Measurements from ENCODE around the gene IFNB1. TPM values are rescaled to one million over a fixed set of nuclear protein-coding genes. Genes with fewer than 3 reads are reported as not detected.

IFNB1 gene
- total RNA-seq, 1 donor from 2014 or later = not detected

DNA sequence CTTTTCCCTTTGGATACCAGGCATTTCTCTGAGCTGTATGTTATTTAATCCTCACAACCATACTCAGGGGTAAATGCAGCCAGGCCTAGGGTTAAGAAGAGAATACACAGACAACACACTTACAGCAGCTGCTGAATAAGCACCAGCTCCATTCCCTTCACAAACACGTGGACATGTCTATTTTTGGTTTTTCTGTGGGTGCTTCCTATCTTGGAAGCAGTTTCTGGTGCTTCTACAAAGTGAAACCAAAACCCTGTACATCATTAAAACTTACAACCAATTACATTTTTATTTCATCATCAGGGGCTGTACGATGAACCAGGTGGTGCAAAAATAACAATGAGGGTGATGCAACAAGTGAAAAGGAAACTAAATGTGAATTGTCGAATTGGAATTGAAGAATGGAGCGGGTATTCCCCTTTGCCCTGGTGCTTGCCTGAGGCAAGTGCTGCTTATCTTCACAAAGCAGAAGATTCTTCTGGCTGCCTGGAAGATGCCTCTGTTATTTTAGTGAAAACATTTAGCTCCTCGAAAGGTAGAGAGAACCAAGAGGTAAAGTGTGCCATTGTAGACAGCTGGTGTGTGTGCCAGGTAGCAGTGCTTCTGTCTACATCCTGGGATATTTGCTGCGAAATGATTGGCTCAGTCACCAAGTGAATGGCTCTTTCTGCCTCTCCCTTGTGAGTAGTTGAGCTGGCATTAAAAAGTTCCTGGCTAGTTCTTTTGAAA lies 18.6 kb upstream of the IFNB1 start:
- no peaks in the 10 kb centered on the region for H3K79me2 ChIP-seq (ENCODE audit: low read depth)
- H3K4me2 ChIP-seq = no peak overlapping the region
- H3K27ac ChIP-seq = no peak overlapping the region
- DNase-seq (ENCODE audit: low spot score) = no peak
- no peaks in the 10 kb centered on the region for H3K27me3 Mint-ChIP-seq (ENCODE audit: insufficient read depth, low read depth)
- H3K4me3 Mint-ChIP-seq = no peak overlapping the region
- H3K4me1 ChIP-seq = no peaks in the 10 kb centered on the region
- H3K4me1 Mint-ChIP-seq = no peaks in the 10 kb centered on the region
- no peaks in the 10 kb centered on the region for H3K27me3 ChIP-seq
- TF ChIP-seq EZH2phosphoT487 (IDR thresholded peaks at IDR 0.05) = no peak
- TF ChIP-seq, protein P1, sequence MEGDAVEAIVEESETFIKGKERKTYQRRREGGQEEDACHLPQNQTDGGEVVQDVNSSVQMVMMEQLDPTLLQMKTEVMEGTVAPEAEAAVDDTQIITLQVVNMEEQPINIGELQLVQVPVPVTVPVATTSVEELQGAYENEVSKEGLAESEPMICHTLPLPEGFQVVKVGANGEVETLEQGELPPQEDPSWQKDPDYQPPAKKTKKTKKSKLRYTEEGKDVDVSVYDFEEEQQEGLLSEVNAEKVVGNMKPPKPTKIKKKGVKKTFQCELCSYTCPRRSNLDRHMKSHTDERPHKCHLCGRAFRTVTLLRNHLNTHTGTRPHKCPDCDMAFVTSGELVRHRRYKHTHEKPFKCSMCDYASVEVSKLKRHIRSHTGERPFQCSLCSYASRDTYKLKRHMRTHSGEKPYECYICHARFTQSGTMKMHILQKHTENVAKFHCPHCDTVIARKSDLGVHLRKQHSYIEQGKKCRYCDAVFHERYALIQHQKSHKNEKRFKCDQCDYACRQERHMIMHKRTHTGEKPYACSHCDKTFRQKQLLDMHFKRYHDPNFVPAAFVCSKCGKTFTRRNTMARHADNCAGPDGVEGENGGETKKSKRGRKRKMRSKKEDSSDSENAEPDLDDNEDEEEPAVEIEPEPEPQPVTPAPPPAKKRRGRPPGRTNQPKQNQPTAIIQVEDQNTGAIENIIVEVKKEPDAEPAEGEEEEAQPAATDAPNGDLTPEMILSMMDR (IDR thresholded peaks at IDR 0.05) = no peak
- no peak for TF ChIP-seq EZH2 (IDR thresholded peaks at IDR 0.05)
- no peaks in the 10 kb centered on the region for H4K20me1 ChIP-seq (ENCODE audit: low read depth)
- H3K4me3 ChIP-seq = no peak overlapping the region
- no peaks in the 10 kb centered on the region for H3K36me3 ChIP-seq
- no peak overlapping the region for H3K27ac Mint-ChIP-seq
- no peaks in the 10 kb centered on the region for H3F3A ChIP-seq (ENCODE audit: low read depth)
- H3K9me3 Mint-ChIP-seq = no peaks in the 10 kb centered on the region
- no peaks in the 10 kb centered on the region for H3K36me3 Mint-ChIP-seq
- H2AFZ ChIP-seq (replicated peaks) = no peak overlapping the region
- H3K9ac ChIP-seq = no peak overlapping the region
- no peaks in the 10 kb centered on the region for H3K9me3 ChIP-seq (ENCODE audit: low read depth)

DNA sequence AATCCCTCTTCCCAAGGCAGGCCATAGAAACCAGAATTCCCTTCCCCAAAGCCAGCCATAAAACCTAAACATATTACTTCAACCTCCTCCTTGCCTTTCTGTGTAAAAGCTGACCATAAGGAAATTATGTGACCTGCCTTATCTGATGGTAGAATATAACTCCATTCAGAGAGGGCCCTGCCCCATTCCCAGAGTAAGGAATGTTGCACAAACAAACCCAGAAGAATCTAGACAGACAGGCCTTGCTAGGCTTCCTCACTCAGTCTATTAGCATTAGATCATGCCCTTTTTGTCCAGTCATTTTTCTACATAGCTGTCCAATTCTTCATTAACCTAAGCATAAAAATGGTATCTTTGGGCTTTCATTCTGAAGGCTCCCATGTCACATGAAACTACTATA lies 17.8 kb upstream of the IFNB1 start:
- Histone ChIP-seq H3K4me3 (no peak overlapping the region), H3K27me3 (no peaks in the 10 kb centered on the region), H2AFZ (replicated peaks) (no peak overlapping the region), H3F3A (ENCODE audit: low read depth) (no peaks in the 10 kb centered on the region), H3K79me2 (ENCODE audit: low read depth) (no peaks in the 10 kb centered on the region), H3K36me3 (no peaks in the 10 kb centered on the region), H3K4me2 (no peak overlapping the region), H4K20me1 (ENCODE audit: low read depth) (no peaks in the 10 kb centered on the region), H3K9ac (no peak overlapping the region), H3K27ac (no peak overlapping the region), H3K9me3 (ENCODE audit: low read depth) (no peaks in the 10 kb centered on the region), H3K4me1 (no peaks in the 10 kb centered on the region)
- Mint-ChIP-seq H3K4me3 (no peak overlapping the region), H3K36me3 (no peaks in the 10 kb centered on the region), H3K9me3 (no peaks in the 10 kb centered on the region), H3K27ac (no peak overlapping the region), H3K4me1 (no peaks in the 10 kb centered on the region), H3K27me3 (ENCODE audit: insufficient read depth, low read depth) (no peaks in the 10 kb centered on the region)
- no peak for DNase-seq (ENCODE audit: low spot score)
- TF ChIP-seq, protein P1 (IDR thresholded peaks at IDR 0.05) = no peak
- TF ChIP-seq EZH2phosphoT487 (IDR thresholded peaks at IDR 0.05) (no peak), EZH2 (IDR thresholded peaks at IDR 0.05) (no peak)

DNA sequence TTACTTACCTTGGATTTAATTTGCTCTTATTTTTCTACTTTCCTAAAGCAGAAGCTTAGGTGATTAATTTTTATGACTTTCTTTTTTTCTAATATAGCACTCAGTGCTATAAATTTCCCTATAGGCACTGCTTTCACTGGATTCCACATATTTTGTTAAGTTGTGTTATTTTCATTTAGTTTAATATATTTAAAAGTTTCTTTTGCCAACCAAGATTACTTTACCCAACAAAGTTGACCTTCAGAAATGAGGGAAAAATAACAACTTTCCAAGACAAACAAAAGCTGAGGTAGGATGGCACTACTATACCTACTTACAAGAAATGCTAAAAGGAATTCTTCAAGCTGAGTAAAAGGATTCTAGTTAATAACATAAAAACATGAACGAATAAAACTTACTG lies 8.8 kb upstream of the IFNB1 start:
- Histone ChIP-seq H3F3A (ENCODE audit: low read depth) (no peaks in the 10 kb centered on the region), H3K4me2 (no peak overlapping the region), H3K4me3 (no peak overlapping the region), H2AFZ (replicated peaks) (no peak overlapping the region), H3K27ac (no peak overlapping the region), H3K4me1 (peaks cover 2% of the 10 kb centered on the region), H3K79me2 (ENCODE audit: low read depth) (no peaks in the 10 kb centered on the region), H3K9me3 (ENCODE audit: low read depth) (no peaks in the 10 kb centered on the region), H4K20me1 (ENCODE audit: low read depth) (no peaks in the 10 kb centered on the region), H3K9ac (no peak overlapping the region), H3K36me3 (no peaks in the 10 kb centered on the region), H3K27me3 (no peaks in the 10 kb centered on the region)
- Mint-ChIP-seq H3K4me1 (no peaks in the 10 kb centered on the region), H3K27ac (no peak overlapping the region), H3K4me3 (no peak overlapping the region), H3K9me3 (peaks cover 3% of the 10 kb centered on the region), H3K27me3 (ENCODE audit: insufficient read depth, low read depth) (peaks cover 2% of the 10 kb centered on the region), H3K36me3 (no peaks in the 10 kb centered on the region)
- DNase-seq (ENCODE audit: low spot score) = no peak
- TF ChIP-seq EZH2phosphoT487 (IDR thresholded peaks at IDR 0.05) = no peak
- no peak for TF ChIP-seq EZH2 (IDR thresholded peaks at IDR 0.05)
- TF ChIP-seq, protein P1 (IDR thresholded peaks at IDR 0.05) = no peak

All from neural progenitor cell (in vitro differentiated cells).